ENCODE measurements around the gene CYBA. TPM values are rescaled to one million over a fixed set of nuclear protein-coding genes. Genes with fewer than 3 reads are reported as not detected.

CYBA gene
- total RNA-seq, 2 donors from 2014 or later, result 82.0 to 132 TPM

DNA sequence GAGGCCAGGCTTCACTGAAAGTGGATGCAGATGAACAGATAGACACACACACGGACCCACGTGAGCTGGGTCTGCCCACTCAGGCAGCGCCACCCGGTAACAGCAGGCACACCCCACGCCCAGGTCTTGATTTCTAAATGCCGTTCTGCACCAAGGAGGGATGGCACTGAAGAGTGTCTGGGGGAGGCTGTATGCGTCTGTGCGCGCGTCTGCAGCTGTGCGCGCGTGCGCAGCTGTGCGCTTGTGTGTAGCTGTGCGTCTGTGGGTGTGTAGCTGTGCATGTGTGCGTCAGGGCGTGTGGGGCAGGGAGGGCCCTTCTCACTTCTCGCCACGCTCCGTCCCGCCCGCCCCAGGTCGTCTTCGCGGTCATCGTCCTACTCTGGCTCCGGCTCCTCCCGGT, 28.0 kb downstream of the CYBA start:
- peaks cover 66% of the 10 kb centered on the region for H3K36me3 ChIP-seq
- no peaks in the 10 kb centered on the region for H3K9me3 ChIP-seq
- H3K4me3 ChIP-seq, result no peak overlapping the region
- no peak overlapping the region for H3K27ac ChIP-seq
- no peaks in the 10 kb centered on the region for H3K27me3 ChIP-seq
- DNase-seq (ENCODE audit: low spot score), result no peak
- TF ChIP-seq, protein P1, sequence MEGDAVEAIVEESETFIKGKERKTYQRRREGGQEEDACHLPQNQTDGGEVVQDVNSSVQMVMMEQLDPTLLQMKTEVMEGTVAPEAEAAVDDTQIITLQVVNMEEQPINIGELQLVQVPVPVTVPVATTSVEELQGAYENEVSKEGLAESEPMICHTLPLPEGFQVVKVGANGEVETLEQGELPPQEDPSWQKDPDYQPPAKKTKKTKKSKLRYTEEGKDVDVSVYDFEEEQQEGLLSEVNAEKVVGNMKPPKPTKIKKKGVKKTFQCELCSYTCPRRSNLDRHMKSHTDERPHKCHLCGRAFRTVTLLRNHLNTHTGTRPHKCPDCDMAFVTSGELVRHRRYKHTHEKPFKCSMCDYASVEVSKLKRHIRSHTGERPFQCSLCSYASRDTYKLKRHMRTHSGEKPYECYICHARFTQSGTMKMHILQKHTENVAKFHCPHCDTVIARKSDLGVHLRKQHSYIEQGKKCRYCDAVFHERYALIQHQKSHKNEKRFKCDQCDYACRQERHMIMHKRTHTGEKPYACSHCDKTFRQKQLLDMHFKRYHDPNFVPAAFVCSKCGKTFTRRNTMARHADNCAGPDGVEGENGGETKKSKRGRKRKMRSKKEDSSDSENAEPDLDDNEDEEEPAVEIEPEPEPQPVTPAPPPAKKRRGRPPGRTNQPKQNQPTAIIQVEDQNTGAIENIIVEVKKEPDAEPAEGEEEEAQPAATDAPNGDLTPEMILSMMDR (IDR thresholded peaks at IDR 0.05), result no peak
- peaks cover 0 to 12% of the 10 kb centered on the region in 2 donors for H3K4me1 ChIP-seq

DNA sequence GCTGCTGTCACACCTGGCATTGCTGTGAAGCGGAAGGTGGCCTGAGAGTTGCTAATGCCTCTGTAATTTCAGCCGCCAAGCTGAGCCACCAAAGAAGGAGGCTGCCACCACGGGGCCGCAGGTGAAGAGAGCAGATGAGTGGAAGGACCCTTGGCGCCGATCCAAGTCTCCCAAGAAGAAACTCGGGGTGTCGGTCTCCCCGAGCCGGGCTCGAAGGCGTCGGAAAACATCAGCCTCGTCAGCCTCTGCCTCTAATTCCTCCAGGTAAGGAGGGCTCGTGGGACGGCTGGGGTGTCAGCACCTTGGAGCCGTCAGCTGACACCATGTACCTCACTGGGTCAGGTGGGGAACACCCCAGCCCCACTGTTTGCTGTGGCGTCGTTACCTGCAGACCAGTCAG, 28.7 kb downstream of the CYBA start:
- no peak for DNase-seq (ENCODE audit: low spot score)
- H3K9me3 ChIP-seq, result no peaks in the 10 kb centered on the region
- TF ChIP-seq, protein P1 (IDR thresholded peaks at IDR 0.05), result no peak
- H3K27ac ChIP-seq, result no peak overlapping the region
- H3K36me3 ChIP-seq, result peaks cover 61% of the 10 kb centered on the region
- peaks cover 0 to 12% of the 10 kb centered on the region in 2 donors for H3K4me1 ChIP-seq
- H3K27me3 ChIP-seq, result no peaks in the 10 kb centered on the region
- no peak overlapping the region for H3K4me3 ChIP-seq

DNA sequence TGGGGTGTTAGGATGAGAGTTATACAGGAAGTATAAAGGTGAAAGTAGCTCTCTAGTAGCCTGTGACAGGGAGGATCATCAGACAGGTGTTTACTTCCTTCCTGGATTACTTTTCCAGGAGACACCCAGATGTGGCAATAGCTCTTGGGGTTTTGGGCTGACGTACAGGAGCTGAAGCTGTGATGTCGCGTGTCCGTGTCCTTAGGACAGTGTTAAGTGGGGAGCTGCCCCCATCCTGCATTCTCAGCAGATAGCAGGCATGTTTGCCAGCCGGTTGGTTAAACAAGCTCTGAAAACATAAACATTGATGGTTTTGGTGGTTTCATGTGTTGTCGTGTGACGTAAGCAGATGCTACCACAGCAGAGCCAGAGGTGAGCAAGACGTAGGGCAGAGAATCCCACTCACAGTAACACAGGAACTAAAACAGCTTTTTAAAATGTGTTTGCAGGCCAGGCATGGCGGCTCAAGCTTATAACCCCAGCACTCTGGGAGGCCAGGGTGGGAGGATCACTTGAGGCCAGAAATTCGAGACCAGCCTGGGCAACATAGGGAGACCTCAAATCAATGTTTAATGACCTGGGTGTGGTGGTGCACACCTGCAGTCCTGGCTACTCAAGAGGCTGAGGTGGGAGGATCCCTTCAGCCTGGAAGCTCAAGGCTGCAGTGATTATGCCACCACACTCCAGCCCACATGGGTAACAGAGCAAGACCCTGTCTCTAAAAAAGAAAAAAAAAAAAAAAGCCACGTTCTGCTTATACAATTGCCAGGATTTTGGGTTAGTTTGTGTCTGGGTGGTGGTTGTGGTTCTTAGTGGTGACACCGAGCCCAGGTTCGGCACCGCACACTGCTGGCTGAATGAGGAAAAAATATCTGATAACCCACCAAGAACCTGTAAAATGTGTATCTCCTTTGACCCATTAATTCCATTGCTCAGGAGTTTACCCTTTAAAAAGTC, 30.7 kb downstream of the CYBA start:
- H3K4me1 ChIP-seq, result peaks cover 0 to 21% of the 10 kb centered on the region in 2 donors
- H3K4me3 ChIP-seq, result no peak overlapping the region
- no peak for DNase-seq (ENCODE audit: low spot score)
- H3K27ac ChIP-seq, result peak overlapping the region in 1 of 2 donors; percentile 43
- H3K36me3 ChIP-seq, result peaks cover 43% of the 10 kb centered on the region
- H3K27me3 ChIP-seq, result no peaks in the 10 kb centered on the region
- no peaks in the 10 kb centered on the region for H3K9me3 ChIP-seq
- TF ChIP-seq, protein P1 (IDR thresholded peaks at IDR 0.05), result no peak

DNA sequence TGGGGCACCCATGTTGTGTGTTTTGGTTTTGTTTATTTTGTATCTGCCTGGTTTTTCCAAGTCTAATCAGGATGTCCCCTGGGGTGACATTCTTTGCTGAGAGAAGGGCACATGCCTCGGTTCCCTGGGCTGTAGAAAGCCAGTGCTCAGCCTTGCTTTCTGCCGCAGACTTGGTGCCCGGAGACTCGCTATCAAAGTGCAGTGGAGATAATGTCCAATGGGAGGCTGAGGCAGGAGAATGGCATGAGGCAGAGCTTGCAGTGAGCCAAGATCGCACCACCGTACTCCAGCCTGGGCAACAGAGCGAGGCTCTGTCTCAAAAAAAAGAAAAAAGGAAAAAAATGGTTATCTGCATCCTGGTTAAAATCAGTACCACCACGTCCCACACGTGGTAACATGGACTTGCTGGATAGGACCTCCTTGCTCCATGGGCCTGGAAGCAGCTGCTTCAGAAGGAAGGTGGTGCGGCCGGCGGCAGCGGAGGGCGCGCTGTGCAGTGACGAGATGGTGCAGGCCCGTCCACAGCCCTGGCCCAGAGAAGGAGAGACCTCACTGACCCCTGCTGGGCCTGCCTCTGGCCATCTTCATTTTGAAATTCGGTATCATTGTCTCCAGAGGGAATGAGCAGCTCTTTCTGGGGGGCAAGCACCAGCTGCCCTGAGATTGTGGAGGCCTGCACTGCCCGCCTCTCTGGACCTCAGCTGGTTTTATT, 31.7 kb downstream of the CYBA start:
- H3K36me3 ChIP-seq, result peaks cover 32% of the 10 kb centered on the region
- H3K27ac ChIP-seq, result peak overlapping the region in 1 of 2 donors; percentile 43
- no peaks in the 10 kb centered on the region for H3K27me3 ChIP-seq
- DNase-seq (ENCODE audit: low spot score), result no peak
- H3K4me3 ChIP-seq, result no peak overlapping the region
- TF ChIP-seq, protein P1 (IDR thresholded peaks at IDR 0.05), result no peak
- H3K4me1 ChIP-seq, result peaks cover 0 to 21% of the 10 kb centered on the region in 2 donors
- H3K9me3 ChIP-seq, result no peaks in the 10 kb centered on the region

DNA sequence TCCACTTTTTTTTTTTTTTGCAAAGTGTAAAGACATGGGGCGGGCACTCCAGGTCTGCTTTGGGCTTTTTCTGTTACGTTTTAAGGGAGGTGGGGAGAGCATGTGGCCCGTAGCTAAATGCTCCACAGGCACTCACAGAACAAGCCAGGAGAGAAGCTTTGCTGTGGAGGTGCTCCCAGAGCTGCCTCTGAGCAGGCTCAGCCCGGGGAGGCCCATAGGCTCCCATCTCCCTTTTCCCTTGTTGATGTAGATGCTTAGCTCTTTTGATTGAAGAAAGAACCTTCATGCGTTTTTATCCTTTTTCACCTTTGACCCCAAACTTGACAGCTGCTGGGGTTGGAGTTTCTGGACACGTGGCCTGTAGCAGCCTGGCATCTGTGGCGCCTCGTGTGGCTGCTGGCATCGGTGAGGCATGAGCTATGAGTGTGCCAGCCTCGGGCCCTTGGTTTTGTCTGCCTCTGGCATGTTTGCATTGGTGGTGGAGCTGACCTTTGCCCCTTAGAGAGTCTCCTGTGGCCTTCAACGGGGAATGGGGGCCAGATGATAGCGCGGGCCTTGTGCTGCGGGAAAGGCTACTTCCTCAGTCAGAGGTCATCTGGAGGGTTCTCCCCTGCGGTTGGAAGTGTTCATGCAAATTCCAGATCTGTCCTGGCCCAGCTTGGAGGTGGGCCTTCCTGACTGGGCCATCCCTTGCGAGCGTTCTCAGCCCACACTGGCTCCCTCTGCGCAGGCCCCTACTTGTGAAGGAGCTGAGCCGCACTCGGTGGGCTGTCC, 32.5 kb downstream of the CYBA start:
- H3K4me1 ChIP-seq, result peaks cover 0 to 21% of the 10 kb centered on the region in 2 donors
- no peaks in the 10 kb centered on the region for H3K9me3 ChIP-seq
- peak overlapping the region in 1 of 2 donors; percentile 43 for H3K27ac ChIP-seq
- H3K27me3 ChIP-seq, result no peaks in the 10 kb centered on the region
- no peak overlapping the region for H3K4me3 ChIP-seq
- no peak for DNase-seq (ENCODE audit: low spot score)
- TF ChIP-seq, protein P1 (IDR thresholded peaks at IDR 0.05), result no peak
- peaks cover 25% of the 10 kb centered on the region for H3K36me3 ChIP-seq
